GM18951 (cell line): Measurements from ENCODE around the gene KRT13.

Experiments used
- POLR2A ChIP-seq: IDR thresholded peaks from 4 replicates; pipeline ENCODE4 v1.6.1; 2011; ENCODE audit warnings: mild to moderate bottlenecking; ENCODE audit not compliant: insufficient read length, insufficient read depth; ENCODE audit errors: extremely low read depth
- in situ Hi-C: fragments of 300-500 bp; cut with MboI; formaldehyde crosslinking; loops from one replicate; pipeline ENCODE4 v1.12.0; 2022; ENCODE audit warnings: low sequenced_read_pairs, mixed read lengths, inconsistent platforms; ENCODE audit not compliant: unreplicated experiment

The KRT13 gene

GRCh38 chr17:41451154-41451728 is 54.2 kb downstream of the KRT13 start:
- in situ Hi-C loops, result no loop called here
- TF ChIP-seq POLR2A, result no peak
